ENCODE measurements around the gene PPP1R14D.

DNA sequence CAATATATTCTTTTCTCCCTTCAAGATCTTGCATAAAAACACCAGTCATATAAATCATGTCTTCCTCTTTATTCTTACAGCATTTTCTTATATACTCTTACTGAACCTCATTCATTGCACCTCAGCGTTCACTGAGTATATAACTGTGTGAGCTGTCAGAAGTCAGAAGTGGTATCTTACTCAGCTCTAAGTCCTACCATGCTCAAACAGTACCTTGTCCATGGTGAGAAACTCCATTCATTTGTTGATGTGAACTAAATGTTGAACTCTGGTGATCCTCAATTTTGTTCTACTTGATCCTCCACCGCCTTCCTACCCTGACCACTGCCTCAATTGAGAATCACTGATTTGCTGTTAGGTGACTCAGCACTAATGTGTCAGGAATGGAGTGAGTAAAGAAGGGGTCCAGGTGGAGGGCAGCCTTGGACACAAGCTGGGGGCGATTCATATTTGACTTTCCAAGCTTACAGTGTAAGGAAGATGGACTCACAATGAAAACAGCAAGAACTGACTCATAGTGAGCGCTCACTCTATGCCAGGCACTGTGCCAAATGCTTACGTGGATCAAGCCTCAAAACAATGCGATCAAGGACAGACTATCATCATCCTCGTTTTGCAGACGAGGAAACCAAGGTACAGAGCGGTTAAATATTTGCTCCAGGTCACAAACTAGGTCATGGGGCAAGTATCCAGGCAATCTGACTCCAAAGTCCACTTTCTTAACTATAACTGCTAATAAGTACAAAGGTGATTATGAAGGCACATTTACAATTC, 35.1 kb downstream of the PPP1R14D start:
- TF ChIP-seq, protein P1, sequence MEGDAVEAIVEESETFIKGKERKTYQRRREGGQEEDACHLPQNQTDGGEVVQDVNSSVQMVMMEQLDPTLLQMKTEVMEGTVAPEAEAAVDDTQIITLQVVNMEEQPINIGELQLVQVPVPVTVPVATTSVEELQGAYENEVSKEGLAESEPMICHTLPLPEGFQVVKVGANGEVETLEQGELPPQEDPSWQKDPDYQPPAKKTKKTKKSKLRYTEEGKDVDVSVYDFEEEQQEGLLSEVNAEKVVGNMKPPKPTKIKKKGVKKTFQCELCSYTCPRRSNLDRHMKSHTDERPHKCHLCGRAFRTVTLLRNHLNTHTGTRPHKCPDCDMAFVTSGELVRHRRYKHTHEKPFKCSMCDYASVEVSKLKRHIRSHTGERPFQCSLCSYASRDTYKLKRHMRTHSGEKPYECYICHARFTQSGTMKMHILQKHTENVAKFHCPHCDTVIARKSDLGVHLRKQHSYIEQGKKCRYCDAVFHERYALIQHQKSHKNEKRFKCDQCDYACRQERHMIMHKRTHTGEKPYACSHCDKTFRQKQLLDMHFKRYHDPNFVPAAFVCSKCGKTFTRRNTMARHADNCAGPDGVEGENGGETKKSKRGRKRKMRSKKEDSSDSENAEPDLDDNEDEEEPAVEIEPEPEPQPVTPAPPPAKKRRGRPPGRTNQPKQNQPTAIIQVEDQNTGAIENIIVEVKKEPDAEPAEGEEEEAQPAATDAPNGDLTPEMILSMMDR (IDR thresholded peaks at IDR 0.05), result no peak
- no peak for TF ChIP-seq POLR2A (IDR thresholded peaks at IDR 0.05)
